Stimulated activated CD4-positive, alpha-beta T cell treated with anti-CD3 and anti-CD28 coated beads, Interleukin-12 subunit alpha, Interleukin-12 subunit beta, amount 100 ng/mL, for 4 hours (primary cell): ENCODE results near the gene FGB.
A peak's percentile ranks its signal among the peaks of the same experiment; 100 is the strongest.

ENCODE experiments used
- DNase-seq: peaks from one replicate; pipeline ENCODE4 v3.0.0-alpha.2; 2020

Gene FGB

GRCh38 chr4:154562697-154563254, at the start of gene FGB:
Gene FGB, plus strand, starts transcription at chr4:154563011. Its CDS starts 8 bp downstream, at chr4:154563019.
- DNase-seq = no peak

GRCh38 chr4:154516318-154517029, 46.3 kb upstream of the FGB start:
- no peak for DNase-seq

- DNase-seq = no peak
Observed at GRCh38 chr4:154517591-154517990, 45.2 kb upstream of the FGB start.

GRCh38 chr4:154519214-154519613, 43.6 kb upstream of the FGB start:
- no peak for DNase-seq

GRCh38 chr4:154521607-154522006, 41.2 kb upstream of the FGB start:
- DNase-seq = no peak

GRCh38 chr4:154526151-154526550, 36.7 kb upstream of the FGB start:
- DNase-seq = no peak

- DNase-seq = no peak
Observed at GRCh38 chr4:154527308-154527707, 35.5 kb upstream of the FGB start.

GRCh38 chr4:154528869-154529268, 33.9 kb upstream of the FGB start:
- no peak for DNase-seq

GRCh38 chr4:154529728-154530519, 32.9 kb upstream of the FGB start:
- no peak for DNase-seq

GRCh38 chr4:154534296-154534695, 28.5 kb upstream of the FGB start:
- DNase-seq = no peak

- no peak for DNase-seq
Observed at GRCh38 chr4:154542271-154542879, 20.4 kb upstream of the FGB start.

GRCh38 chr4:154545689-154546088, 17.1 kb upstream of the FGB start:
- no peak for DNase-seq

- DNase-seq = peak; percentile 94
Observed at GRCh38 chr4:154549894-154550790, 12.7 kb upstream of the FGB start, which contains the start of gene PLRG1. Gene PLRG1, minus strand, starts transcription at chr4:154550400. Its CDS starts 92 bp downstream, at chr4:154550308.

GRCh38 chr4:154551872-154552686, 10.7 kb upstream of the FGB start:
- DNase-seq = peak; percentile 57

GRCh38 chr4:154559141-154559493, 3.7 kb upstream of the FGB start:
- DNase-seq = no peak

GRCh38 chr4:154559494-154560418, 3.1 kb upstream of the FGB start:
- no peak for DNase-seq

GRCh38 chr4:154560419-154560801, 2.4 kb upstream of the FGB start:
- DNase-seq = no peak

GRCh38 chr4:154560824-154561231, 2.0 kb upstream of the FGB start:
- no peak for DNase-seq

GRCh38 chr4:154564311-154564710, 1.5 kb downstream of the FGB start:
- no peak for DNase-seq

- no peak for DNase-seq
Observed at GRCh38 chr4:154565704-154566103, 2.9 kb downstream of the FGB start.
